ENCODE results near the gene ADAMTS9.

Gene ADAMTS9

GRCh38 chr3:64685800-64686445, 1.9 kb downstream of the ADAMTS9 start:
- DNase-seq (ENCODE audit: low read depth in 1 of 2, low spot score in 1 of 2): no peak

GRCh38 chr3:64685331-64685799, 2.4 kb downstream of the ADAMTS9 start:
- no peak for DNase-seq (ENCODE audit: low read depth in 1 of 2, low spot score in 1 of 2)

GRCh38 chr3:64684715-64685261, 3.0 kb downstream of the ADAMTS9 start:
- no peak for DNase-seq (ENCODE audit: low read depth in 1 of 2, low spot score in 1 of 2)

GRCh38 chr3:64681827-64682226, 6.0 kb downstream of the ADAMTS9 start:
- DNase-seq (ENCODE audit: low read depth in 1 of 2, low spot score in 1 of 2): no peak

- no peak for DNase-seq (ENCODE audit: low read depth in 1 of 2, low spot score in 1 of 2)
These were observed 6.8 kb downstream of the ADAMTS9 start for GRCh38 chr3:64681015-64681414.

- DNase-seq (ENCODE audit: low read depth in 1 of 2, low spot score in 1 of 2): no peak
These were observed 7.5 kb downstream of the ADAMTS9 start for GRCh38 chr3:64680334-64680733.

GRCh38 chr3:64677961-64678716, 9.7 kb downstream of the ADAMTS9 start:
- no peak for DNase-seq (ENCODE audit: low read depth in 1 of 2, low spot score in 1 of 2)

- no peak for DNase-seq (ENCODE audit: low read depth in 1 of 2, low spot score in 1 of 2)
These were observed 11.0 kb downstream of the ADAMTS9 start for GRCh38 chr3:64676831-64677230.

GRCh38 chr3:64675687-64676247, 12.0 kb downstream of the ADAMTS9 start:
- DNase-seq (ENCODE audit: low read depth in 1 of 2, low spot score in 1 of 2): no peak

- no peak for DNase-seq (ENCODE audit: low read depth in 1 of 2, low spot score in 1 of 2)
These were observed 13.2 kb downstream of the ADAMTS9 start for GRCh38 chr3:64674591-64675076.

- no peak for DNase-seq (ENCODE audit: low read depth in 1 of 2, low spot score in 1 of 2)
These were observed 14.6 kb downstream of the ADAMTS9 start for GRCh38 chr3:64673159-64673715.

- no peak for DNase-seq (ENCODE audit: low read depth in 1 of 2, low spot score in 1 of 2)
These were observed 19.0 kb downstream of the ADAMTS9 start for GRCh38 chr3:64668582-64669510.

GRCh38 chr3:64667887-64668581, 19.8 kb downstream of the ADAMTS9 start:
- no peak for DNase-seq (ENCODE audit: low read depth in 1 of 2, low spot score in 1 of 2)

- DNase-seq (ENCODE audit: low read depth in 1 of 2, low spot score in 1 of 2): no peak
These were observed 20.7 kb downstream of the ADAMTS9 start for GRCh38 chr3:64667138-64667537.

- DNase-seq (ENCODE audit: low read depth in 1 of 2, low spot score in 1 of 2): no peak
These were observed 21.6 kb downstream of the ADAMTS9 start for GRCh38 chr3:64666171-64666588.

GRCh38 chr3:64664397-64664796, 23.4 kb downstream of the ADAMTS9 start:
- DNase-seq (ENCODE audit: low read depth in 1 of 2, low spot score in 1 of 2): no peak

GRCh38 chr3:64659617-64659978, 28.2 kb downstream of the ADAMTS9 start:
- DNase-seq (ENCODE audit: low read depth in 1 of 2, low spot score in 1 of 2): no peak

- DNase-seq (ENCODE audit: low read depth in 1 of 2, low spot score in 1 of 2): no peak
These were observed 29.8 kb downstream of the ADAMTS9 start for GRCh38 chr3:64658001-64658400.

- DNase-seq (ENCODE audit: low read depth in 1 of 2, low spot score in 1 of 2): no peak
These were observed 31.3 kb downstream of the ADAMTS9 start for GRCh38 chr3:64656544-64656943.

- no peak for DNase-seq (ENCODE audit: low read depth in 1 of 2, low spot score in 1 of 2)
These were observed 32.6 kb downstream of the ADAMTS9 start for GRCh38 chr3:64655160-64655559.
